Left kidney (tissue), 2 donors: ENCODE results near the gene BTBD9. TPM values are rescaled to one million over a fixed set of nuclear protein-coding genes. Genes with fewer than 3 reads are reported as not detected.

Experiments
- DNase-seq: peaks from one replicate; pipeline ENCODE4 v3.0.0-alpha.2; 2013
- polyA plus RNA-seq: library from polyadenylated mRNA; unstranded; fragments of 120-200 nt; gene quantifications from one replicate; pipeline ENCODE4 v1.2.1, GENCODE V29; 2013; ENCODE audit not compliant: insufficient read length

BTBD9 gene
- polyA plus RNA-seq, 1 donor: 14.5 TPM

DNA sequence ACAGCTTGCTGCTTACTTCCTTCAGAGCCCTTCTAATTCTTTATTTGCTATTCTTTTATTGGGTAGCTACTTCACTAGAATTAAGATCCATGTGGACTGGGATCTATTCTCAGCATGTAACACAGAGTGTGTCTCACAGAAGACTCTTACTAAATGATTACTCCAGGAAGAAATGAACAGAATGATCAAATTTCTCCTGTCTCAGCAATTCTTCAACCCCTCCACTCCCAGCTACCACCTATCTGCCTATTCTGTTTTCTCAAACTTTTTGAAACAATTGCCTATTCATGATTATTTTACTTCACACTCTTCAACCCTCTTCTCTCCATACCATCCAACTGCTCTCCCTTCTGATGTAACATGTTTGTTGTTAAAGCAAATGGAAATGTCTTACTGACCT is 132.6 kb downstream of the BTBD9 start:
- DNase-seq: no peak

DNA sequence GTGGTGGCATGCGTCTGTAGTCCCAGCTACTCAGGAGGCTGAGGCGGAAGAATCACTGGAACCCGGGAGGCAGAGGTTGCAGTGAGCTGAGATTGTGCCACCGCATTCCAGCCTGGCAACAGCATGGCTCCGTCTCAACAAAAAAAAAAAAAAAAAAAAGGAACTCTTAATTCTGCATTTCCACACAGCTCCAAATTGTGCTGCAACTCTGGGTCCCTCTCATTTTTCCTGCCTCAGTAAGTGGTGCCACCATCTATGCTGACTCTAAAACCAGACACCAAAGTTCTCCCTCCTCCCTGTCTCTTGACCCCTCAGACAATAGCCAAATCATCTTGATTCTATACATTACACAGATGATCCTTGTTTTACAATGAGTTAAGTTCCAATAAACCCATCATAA is 133.9 kb downstream of the BTBD9 start:
- DNase-seq: no peak

DNA sequence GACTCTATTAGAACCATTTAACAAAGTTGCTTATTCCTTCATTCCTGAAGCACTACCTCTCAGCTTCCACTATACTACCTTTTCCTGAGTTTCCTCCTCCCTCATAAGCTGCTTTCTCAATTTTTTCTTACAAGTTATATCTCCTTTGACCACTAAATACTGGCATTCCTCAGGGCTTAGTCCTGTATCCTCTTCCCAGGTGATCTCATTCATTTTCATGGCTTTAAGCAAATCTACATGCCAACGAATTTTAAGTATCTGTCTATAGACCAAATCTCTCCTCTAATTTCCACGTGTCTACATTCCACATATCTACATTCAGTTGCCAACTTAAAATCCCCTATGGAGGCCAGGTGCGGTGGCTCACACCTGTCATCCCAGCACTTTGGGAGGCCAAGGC is 134.7 kb downstream of the BTBD9 start:
- DNase-seq: no peak

DNA sequence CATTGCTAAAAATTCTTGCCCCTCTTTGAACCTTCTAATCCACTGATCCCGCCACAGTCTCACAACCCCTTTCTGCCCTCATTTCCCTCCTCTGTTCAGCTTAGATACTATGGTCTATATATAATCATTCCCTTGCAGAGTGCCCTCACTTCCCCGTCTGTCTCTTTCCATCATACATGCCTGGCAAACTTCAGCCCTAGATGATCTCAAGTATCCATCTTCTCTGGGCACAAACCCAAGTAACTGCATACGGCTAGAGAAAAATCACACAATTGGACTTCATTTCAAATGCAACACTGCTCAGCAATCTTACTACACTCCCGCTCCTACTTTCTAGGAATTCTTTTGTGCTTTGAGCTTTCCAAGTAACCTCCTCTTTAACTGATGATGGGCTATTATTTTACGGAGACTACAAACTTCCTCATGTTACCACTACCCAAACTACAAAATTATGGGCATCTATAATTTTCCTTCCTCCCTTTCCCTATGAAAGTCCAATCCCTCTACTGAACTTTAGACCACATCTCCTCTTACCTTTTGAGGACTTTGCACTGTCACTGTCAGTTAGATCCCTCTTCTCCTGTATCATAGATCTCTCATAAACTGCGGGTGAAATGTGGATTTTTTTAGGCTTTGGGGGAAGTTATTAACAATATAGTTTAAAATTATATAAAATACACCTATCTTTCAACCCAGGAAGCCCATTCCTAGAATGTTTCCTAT is 135.6 kb downstream of the BTBD9 start:
- DNase-seq: no peak

DNA sequence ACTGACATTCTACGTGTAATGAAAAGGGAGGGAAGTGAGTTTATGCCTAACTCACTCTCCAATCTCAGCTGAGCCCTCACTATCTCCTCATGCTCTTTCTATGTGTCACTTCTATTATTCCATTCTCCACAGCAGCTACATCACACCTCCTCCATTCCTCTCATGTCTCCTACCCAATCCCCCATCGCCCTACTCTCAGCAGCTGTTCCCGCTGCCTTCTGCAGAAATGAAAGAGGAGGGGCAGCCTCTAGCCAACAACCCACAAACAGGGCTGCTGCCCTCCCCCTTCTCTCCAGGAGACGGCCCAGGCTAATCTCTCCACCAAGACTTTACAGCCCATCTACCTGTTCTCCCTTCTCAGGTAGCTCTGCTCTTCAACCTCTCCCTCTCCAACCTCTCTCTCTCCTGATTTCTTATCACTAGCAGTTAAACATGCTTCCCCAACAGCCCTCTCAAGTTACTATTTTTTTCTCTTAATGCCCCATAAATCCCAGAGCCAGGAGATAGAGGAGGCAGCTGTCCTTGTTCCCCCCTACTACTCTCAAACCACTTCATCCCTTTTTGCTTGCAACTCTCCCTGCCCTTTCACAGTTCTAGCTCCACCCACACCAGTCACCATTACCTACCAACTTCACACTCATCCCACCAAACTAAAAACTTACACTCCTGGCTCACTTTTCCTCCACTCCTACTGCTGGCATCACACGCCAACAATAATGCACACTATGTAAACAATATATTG is 136.5 kb downstream of the BTBD9 start:
- no peak for DNase-seq

DNA sequence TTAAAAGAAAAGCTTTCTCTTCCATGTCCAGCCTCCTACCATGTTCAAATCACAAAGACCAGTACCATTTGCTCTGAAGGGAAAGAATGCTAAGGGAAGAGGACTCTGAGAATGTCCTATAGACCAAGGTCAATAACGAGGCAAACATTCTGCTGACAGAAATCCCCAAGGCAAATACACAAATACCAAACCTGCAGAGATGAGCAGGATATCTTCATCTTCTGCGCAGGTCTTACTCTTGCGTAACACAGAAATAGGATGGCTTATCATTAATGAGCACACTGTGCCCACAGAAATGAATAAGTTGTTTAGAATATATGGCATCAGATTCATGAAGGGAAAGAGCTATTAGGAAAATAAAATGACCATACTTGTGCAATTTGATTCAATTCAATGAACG is 137.3 kb downstream of the BTBD9 start:
- no peak for DNase-seq

DNA sequence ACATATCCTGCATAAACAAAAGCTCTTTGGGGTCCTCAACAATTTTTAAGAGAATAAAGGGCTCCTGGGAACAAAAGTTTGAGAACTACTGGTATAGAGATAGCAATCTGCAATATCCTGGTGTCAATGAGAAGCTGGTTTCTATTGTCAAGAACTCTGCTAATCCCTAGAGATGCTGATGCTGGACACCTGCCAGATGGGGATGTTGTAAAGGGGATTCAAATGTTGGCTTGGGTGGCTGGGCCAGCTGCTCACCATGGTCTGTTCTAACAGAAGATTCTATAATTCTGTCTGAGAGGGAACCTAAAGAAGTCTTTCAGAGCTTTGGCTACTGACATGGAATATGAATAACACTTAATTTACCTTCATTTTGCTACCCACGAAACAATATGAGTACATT is 137.8 kb downstream of the BTBD9 start:
- DNase-seq: no peak

DNA sequence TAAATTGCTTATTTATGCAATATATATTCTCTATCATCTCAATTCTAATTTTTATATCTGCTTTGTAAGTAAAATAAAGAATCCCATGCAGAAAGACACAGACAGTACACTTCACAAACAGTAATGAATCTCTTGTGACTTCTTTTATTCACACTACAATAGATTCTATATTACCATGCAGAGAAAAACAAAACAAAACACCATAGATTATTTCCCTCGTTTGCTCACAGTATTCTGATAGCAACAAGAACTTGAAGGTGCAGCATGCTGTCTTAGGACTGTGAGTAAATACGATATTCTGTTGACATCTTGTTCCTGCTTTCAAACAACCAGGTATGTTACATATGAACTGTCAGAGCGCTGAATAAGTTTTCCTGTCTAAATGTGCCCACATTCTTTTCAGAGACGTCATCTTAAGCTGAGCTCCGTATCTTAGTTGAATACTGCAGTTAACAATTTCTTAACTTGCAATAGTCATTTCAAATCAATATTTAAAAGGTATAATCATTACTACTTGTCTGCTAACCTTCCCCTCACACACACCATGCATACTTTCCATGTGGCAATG is 140.1 kb downstream of the BTBD9 start:
- DNase-seq: no peak

DNA sequence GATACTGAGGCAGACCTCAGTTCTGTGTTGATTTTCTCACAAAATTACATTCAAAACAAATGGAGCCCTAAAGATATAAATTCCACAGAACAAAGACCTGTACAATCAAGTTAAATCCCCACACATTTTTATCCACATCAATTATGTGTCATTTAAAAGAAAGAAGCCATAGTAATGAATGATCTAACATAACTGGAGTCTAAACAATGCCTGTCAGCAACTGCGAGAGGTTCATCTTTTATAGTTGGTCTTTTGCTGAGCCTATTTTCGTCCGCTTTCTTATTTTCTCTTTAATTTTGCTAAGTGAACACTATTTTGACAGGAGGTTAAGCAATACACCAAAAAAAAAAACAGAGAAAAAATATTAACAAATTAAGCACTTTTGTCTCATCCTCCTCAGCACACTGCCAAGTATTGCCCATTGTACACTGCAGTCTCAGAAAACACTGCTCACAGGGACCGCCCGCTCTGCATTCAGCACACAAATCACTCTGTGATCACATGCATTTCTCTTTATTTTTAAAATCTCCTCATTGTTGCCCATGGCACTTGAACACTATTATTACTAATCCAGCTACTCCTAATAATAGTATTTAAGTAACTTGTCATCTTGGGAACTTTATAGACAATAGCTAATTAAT is 140.8 kb downstream of the BTBD9 start:
- no peak for DNase-seq

DNA sequence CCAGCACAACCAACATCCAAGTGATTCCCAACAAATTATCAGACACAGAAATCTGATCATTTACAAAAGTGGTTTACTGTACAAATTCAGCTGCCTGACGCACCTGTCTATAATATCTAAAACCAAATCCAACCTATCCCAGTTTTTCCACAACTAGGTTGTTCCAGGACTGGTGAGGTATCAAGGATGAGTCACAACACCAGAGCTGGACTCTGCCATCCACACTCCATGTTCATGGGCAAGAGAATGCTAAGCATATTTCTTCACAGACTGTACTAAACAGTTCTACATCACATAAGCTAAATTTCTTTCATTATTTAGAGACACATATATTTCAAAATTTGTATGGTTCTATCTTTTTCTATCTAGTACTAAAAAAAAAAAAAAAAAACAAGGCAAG is 141.6 kb downstream of the BTBD9 start:
- no peak for DNase-seq

DNA sequence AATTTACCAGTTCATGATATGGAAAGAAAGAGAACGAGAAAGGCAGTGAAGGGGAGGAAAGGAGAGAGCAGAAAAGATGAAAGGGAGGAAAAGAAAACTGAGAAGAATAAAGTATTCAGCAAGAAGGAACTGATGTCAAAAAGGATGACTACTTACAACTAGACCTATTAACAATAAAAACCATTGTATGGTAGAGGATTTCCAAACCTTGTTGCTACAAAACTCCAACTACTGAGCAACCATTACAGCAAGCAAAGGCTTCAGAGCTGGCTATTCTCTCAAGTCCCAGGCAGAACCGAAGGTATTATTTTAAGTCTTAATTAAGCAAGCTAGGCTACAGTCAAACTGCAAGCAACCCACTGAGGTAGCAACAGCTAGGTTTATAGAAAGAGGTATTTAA is 142.2 kb downstream of the BTBD9 start:
- DNase-seq: no peak

DNA sequence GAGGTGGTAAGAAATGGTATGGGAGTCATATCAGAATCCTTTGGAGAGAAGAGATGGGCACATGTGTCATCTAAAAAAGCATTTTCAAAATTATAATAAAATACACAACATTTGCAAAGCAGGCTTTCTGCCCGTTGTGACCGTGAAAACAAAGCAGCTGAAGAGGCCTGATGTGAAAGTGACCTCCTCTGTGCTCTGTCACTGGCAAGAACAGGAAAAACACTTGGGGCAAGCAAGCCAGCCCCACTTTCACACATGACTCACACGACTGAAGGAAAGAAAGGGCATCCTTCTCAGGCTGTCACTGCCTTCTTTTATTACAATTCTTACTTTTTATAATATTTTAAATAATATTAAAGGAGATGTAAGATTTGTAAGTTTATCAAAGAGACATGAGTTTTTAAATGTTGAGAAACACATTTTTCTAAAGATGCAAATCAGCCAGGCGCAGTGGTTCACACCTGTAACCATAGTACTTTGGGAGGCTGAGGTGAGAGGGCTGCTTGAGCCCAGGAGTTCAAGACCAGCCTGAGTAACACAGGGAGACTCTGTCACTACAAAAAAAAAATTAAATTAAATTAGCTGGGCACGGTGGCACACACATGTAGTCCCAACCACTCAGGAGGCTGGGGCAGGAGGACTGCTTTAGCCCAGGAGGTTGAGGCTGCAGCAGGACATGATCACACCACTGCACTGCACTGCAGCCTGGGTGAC is 143.7 kb downstream of the BTBD9 start:
- DNase-seq: no peak

DNA sequence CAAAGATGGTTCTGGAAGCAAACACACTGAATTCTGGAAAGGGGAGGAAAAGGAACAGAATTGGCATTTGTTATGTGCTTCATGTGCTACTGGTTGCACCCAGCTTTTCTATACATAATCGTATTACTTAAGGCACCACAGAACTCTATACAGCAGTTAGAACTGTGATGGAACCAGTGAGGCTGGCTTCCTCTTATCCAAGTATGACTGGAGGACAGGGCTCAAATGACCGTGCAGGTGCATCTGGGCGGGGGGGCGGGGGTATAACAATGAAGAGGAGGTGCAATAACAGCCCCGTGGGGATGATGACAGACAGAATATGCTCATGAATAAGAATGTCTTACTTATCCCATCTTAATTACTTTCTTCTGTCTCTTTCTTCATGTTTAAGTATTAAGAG is 144.2 kb downstream of the BTBD9 start:
- DNase-seq: no peak

DNA sequence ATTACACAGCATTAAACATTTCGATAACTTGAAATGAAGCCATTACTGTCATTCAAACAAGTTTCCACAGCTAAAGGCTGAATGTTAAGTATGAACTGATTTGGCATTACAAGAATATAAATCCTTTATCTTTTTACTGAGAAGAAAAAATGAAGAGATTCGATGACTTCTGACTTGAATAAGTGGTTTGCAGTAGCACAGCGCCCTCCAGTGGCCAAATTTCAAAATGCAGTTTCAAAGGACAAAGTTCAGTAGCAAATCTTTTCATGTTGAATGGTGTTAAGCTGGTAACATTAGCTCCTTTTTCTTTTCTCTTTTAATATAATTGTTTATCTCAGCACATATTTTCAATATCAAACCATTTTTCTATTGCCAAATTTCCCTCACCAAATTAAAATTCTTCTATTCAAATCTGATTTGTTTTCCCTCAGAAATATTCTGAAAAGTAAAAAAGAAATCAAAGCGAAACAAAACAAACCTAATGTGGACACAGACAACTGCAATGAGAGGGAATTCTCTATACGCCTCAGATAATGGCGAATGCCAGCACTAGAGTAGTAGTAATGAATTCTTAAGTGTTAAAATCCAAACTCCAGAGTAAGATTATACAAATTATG is 145.7 kb downstream of the BTBD9 start:
- peak; percentile 79 for DNase-seq

DNA sequence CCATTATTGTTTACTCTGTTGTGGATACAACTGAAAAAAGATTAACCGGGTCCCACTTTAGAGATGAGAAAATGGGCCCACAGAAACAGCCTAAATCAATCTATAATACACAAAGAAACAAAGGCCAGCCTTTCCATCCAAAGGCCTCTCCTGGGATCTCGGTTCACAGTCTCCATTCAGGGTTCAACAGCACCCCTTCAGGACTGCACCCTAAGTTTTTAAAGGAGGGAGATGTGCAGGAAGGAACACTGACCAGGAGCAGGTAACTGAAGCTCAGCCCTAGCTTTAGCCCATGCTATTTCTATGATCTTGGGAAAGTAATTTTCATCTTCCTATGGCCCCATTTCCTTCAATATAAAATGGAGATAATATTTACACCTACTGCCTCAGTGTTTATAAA is 147.7 kb downstream of the BTBD9 start:
- DNase-seq: no peak

DNA sequence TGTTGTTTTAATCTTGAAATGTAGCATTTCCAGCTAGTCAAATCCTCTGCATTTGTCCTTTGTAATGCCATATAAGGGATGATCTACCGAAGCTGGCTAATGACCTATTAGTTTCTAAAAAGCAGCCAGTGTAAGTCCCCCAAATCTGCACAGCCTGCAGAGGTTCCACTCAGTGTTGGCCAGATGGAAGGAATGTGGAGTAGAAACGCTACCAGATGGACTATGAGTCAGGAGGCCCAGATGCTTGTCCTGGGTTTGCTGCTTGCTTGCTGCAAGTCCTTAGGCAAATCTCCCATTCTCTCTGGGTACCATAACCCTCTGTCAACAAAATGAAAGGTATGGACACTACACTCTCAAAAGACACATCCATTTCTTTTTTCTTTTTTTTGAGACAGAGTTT is 149.8 kb downstream of the BTBD9 start:
- no peak for DNase-seq

DNA sequence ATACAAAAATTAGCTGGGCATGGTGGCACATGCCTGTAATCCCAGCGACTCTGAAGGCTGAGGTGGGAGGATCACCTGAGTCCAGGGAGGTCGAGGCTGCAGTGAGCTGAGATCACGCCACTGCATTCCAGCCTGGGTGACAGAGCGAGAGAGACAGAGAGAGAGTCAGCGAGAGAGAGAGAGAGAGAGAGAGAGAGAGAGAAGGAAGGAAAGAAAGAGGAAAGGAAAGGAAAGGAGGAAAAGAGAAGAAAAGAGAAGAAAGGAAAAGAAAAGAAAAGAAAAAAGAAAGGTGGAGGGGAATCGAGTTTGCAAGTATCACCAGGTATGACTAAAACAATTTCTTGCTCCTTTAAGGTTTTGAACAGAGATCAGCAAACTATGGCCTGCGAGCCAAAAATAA is 152.3 kb downstream of the BTBD9 start:
- DNase-seq: no peak

DNA sequence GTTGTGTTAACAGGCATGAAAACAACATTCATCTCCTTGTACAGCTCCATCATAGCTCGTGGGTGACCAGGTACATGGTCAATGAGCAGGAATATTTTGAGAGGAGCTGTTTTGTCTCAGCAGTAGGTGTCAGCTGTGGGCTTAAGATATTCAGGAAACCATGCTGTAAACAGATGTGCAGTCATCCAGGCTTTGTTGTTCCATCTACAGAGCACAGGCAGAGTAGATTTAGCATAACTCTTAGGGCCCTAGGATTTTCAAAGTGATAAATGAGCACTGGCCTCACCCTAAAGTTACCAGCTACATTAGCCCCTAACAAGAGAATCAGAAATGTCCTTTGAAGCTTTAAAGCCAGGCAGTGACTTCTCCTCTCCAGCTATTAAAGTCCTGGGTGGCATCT is 154.2 kb downstream of the BTBD9 start:
- DNase-seq: no peak

DNA sequence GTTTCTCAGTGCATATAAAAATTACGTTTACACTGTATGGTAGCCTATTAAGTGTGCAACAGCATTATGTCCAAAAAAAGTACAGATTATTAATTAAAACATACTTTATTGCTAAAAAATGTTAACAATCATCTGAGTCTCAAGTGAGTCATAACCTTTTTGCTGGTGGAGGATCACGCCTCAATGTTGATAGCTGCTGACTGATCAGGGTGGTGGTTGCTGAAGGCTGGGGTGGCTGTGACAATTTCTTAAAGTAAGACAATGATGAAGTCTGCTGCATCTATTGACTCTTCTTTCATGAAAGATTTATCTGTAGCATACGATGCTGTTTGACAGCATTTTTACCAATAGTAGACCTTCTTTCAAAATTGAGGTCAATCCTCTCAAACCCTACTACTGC is 155.1 kb downstream of the BTBD9 start:
- no peak for DNase-seq

DNA sequence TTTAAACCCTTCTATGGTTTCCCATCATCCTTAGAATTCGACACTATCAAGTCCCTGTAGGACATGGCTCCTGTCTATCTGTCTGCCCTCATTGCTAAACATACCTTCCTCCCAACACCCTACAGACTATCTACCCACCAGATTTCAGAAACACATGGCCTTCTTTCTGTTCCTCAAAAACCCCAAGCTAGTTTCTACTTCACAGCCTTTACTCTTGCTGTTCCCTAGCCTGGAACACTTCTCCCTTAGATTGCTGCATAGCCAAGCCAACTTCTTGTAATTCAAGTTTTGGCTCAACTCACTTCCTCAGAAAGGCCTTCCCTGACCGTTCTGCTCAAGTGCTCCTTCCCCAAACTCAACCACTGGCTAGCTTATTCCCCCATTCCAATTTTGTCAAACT is 156.2 kb downstream of the BTBD9 start:
- DNase-seq: no peak

DNA sequence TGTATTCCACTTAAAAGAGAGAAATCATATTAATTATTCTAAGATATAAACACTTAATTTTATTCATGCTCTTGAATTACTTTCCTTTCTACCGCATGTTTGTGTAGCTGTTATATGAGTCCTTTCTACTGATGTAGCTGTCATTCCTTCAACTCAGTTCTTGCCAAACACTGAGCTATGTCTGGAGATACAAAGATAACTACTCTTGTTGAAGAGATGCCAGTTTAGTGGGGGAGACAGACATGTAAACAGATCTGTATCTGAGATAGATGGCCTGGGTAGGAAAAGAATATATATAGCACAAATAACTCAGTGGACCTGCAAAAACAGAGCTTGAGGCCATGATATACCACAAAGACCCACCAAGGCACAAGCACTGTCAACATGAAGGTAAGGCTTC is 157.3 kb downstream of the BTBD9 start:
- DNase-seq: no peak

DNA sequence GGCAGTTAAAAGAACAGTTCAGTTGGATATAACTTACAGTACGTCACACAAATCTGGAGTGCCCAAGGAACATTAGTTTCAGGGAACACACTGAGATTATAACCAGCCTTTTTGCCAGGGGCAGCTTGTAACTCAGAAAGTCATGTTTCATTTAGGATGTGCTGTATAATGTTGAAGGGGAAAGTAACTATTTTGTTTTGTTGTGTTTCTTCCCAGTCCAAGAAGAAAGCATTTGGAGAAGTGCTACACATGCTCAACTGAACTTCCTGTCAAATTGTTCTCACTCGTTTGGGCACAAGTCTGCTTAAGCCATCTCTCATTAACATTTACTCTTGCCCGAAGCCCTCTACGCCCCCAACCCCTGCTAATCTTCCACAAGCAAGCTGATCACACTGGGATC is 157.9 kb downstream of the BTBD9 start:
- no peak for DNase-seq
